ENCODE results near the gene TINAG. TPM values are rescaled to one million over a fixed set of nuclear protein-coding genes. Genes with fewer than 3 reads are reported as not detected.
"Not testable (repeated sequence)": the region's sequence is repeated elsewhere in the genome, so short reads cannot be mapped to it uniquely, and the experiment has no call there.

TINAG gene
- polyA plus RNA-seq, 4 donors: 27.2 to 38.7 (median 31.5) TPM

DNA sequence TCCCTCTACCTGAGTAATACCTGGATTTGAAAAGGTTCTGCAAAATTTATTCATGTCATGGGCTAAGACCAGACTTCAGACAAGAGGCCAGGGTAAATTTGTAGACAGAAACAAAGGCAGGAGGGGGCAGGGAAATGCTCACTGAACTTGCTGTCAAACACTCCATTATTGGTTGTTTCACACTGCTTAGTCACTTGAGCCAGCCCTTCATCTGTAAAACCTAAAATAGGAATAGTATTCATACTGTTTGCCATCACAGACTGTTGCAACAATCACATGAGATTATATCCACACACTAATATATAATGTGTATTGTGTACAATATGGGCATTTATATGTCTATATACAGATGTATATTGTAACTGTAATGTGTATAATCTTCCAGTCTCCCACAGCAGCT, 6.5 kb upstream of the TINAG start:
- DNase-seq (ENCODE audit: low read depth in 4 of 4, low spot score in 3 of 4): no peak

DNA sequence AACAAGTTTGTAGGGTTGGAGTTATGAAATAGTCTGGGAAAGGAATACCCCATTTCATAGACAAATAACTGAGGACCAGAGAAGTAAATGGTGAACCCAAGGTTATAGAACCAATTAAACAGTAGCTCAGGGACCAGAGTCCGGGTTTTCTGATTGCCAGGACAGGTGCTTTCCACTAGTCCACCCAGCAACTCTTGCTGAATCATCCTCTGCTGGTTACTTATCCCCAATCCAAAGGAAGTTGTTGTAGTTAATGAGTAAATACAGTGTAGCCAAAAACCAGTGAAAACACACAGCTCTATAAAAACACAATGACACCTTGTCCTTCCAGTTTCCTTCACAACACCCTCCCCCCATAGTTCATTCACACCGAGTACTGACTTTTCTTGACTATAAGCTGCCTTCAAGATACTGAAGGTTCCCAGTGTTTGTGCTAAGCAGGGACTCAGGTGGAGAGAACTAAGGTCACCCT, 766 bp upstream of the TINAG start:
- peak in 1 of 4 donors; percentile 26 for DNase-seq (ENCODE audit: low read depth in 4 of 4, low spot score in 3 of 4)

DNA sequence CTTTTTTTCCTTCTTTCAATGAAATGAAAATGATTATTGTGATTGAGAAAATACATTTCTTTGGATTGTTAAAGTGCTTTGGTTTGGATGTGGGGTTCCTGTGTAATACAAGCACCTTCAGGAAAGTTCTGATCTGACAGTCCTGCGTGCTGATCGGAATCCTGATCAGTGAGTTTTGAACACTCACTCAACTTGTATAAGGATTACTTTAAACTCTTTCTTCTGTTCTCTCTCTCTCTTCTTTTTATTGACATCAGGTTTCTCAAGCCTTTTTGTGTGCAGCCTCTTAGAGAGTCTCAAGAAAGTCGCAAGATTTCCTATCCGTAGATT, 710 bp downstream of the TINAG start:
- no peak for DNase-seq (ENCODE audit: low read depth in 4 of 4, low spot score in 3 of 4)

DNA sequence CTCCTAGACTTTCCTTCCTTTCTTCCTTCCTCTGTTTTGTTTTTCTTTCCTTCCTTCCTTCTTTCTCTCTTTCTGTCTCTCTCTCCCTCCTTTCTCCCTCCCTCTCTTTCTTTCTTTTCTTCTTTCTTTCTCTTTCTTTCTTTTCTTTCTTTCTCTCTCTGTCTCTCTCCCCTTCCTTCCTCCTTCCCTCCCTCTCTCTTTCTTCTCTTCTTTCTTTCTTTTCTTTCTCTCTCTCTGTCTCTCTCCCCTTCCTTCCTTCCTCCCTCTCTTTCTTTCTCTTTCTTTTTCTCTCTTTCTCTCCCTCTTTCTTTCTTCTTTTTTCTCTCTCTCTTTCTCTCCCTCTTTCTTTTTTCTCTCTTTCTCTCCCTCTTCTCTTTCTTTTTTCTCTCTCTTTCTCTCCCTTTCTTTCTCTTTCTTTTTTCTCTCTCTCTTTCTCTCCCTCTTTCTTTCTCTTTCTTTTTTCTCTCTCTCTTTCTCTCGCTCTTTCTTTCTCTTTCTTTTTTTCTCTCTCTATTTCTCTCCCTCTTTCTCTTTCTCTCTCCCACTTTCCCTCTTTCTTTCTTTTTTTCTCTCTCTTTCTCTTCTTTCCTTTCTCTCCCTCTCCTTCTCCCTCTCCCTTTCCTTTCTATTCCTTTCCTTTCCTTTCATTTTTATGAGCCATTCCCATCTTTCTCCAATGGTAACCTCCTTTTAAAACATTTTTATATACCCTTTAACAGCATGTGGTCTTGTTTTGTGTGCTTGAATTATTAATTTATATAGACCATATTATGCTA, 2.3 kb downstream of the TINAG start:
- DNase-seq (ENCODE audit: low read depth in 4 of 4, low spot score in 3 of 4): no peak

DNA sequence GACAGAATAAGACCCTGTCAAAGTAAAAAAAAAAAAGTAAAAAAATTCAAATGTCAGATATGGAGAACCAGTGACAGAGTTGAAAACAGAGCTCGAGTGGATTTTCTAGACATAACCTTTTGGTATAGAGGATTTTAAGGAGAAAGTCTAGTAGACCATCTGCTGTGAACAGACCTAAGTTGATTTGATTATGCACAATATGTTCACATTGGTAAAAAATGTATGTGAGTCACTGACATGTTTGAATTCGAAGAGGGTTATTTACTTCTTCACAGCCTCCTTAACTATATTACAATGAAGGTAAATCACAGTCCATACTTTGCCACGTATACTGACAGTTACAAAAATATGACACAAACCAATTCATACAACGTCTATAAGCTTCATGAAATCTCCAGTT, 7.4 kb downstream of the TINAG start:
- no peak for DNase-seq (ENCODE audit: low read depth in 4 of 4, low spot score in 3 of 4)

DNA sequence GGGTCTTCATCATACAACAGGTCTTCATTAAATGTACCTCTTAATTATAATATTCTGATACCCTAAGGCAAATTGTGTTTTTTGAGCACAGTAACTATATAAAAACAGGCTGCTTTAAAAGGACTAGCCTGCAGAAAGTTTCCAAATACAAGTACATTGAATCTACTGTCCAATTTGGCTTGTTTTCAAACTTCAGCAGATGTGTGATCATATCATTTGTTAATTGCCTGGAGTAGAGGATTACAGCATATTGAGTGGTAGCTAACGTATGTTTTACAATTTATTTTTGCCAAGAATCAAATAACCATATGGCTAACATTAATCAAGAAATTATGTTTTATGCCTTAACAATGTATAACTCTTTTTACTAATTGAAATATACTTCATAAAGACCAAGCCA, 12.6 kb downstream of the TINAG start:
- DNase-seq (ENCODE audit: low read depth in 4 of 4, low spot score in 3 of 4): no peak

DNA sequence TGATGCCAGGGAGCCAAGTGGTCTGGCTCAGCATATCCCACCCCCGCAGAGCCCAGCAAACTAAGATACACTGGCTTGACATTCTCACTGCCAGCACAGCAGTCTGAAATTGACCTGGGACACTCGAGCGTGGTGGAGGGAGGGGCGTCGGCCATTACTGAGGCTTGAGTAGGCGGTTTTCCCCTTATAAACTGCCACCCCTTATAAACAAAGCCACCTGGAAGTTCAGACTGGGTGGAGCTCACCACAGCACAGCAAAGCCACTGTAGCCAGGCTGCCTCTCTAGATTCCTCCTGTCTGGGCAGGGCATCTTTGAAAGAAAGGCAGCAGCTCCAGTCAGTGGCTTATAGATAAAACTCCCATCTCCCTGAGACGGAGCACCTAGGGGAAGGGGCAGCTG, 19.4 kb downstream of the TINAG start:
- DNase-seq (ENCODE audit: low read depth in 4 of 4, low spot score in 3 of 4): no peak

DNA sequence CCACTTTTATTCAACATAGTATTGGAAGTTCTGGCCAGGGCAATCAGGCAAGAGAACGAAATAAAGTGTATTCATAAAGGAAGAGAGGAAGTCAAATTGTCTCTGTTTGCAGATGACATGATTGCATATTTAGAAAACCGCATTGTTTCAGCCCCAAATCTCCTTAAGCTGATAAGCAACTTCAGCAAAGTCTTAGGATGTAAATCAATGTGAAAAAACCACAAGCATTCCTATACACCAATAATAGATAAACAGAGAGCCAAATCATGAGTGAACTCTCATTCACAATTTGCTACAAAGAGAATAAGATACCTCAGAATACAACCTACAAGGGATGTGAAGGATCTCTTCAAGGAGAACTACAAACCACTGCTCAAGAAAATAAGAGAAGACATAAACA, 23.3 kb downstream of the TINAG start:
- DNase-seq (ENCODE audit: low read depth in 4 of 4, low spot score in 3 of 4): not testable (repeated sequence)

DNA sequence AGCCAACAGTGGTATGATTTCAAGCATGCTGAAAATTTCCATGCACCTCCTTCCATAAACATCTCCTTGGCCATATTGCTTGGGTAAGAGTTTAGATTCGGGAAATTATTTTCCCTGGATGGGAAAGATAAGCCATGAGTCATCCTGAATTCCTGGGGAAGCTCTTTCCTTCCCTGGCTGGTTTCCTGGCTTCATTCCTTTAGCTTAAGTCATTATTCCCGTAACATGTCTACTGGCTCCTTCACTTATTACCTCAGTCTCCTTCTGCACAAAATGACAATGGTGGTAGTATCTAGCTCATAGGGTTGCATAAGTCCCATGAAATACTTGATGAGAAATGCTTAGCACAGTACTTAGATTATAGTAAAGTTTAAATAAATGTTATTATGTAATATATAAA, 27.6 kb downstream of the TINAG start:
- no peak for DNase-seq (ENCODE audit: low read depth in 4 of 4, low spot score in 3 of 4)

DNA sequence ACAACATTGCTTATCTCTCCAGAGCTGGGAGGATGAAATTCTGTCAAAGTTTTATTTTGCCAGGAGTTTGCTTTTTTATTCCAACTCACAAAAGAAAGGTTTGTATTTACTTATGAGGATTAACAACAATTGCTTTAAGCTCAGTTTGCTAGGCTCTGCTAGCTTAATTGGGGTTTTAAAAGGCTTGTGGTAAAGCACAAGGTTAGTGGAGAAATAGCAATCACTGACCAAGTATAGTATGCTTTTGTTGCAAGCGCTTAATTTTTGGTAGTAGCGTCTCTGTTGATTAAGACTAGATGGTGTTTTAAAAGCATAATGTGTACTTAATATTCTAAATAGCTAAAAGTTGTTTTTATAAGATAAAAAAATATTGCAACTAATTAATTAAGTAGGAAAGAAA, 45.7 kb downstream of the TINAG start:
- no peak for DNase-seq (ENCODE audit: low read depth in 4 of 4, low spot score in 3 of 4)

DNA sequence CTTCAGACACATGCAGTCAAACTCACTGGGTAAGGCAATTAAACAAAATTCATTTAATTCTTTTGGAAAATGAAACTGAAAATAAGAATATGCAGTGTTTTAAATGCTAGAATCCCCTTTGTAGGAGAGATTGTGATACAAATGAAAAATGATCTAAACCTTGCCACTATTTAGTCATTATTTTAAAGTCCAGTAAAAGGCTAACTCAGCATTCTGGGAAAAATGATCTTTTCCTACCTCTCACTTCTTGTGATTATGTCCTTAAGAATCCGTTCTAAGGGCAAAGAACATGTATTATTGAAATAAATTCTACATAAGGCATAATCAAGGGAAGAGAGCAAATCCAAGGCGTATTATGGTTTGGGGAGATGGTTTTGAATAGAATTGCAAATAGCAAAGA, 46.4 kb downstream of the TINAG start:
- no peak for DNase-seq (ENCODE audit: low read depth in 4 of 4, low spot score in 3 of 4)

DNA sequence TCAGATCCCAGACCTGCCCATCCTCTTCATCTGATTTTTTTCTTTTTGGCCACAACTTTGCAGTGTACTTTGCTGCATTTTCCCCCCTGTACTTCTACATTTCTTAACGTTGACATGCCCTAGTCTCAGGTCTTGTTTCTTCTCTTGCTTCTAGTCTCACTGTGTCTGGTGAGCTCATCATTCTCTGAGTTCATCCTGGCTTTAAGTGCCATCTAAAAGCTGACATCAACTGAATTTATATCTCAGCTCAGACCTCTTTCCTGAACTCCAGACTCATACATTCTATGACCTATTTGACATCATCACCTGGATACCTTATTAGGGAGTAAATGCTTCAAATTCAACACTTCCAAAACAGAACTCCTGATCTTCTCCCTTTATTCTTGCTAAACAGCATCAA, 48.9 kb downstream of the TINAG start:
- no peak for DNase-seq (ENCODE audit: low read depth in 4 of 4, low spot score in 3 of 4)

DNA sequence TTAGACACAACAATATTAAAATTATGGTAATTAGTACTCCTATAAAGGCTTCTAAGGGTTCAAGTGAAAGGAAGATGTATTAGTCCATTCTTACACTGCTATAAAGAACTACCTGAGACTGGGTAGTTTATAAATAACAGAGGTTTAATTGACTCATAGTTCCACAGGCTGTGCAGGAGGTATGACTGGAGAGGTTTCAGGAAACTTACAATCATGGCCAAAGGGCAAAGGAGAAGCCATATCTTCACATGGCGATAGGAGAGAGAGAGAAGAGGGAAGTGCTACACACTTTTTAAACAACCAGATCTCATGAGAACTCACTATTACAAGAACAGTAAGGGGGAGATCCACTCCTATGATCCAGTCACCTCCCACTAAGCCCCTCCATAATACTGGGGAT, 52.9 kb downstream of the TINAG start:
- DNase-seq (ENCODE audit: low read depth in 4 of 4, low spot score in 3 of 4): no peak

DNA sequence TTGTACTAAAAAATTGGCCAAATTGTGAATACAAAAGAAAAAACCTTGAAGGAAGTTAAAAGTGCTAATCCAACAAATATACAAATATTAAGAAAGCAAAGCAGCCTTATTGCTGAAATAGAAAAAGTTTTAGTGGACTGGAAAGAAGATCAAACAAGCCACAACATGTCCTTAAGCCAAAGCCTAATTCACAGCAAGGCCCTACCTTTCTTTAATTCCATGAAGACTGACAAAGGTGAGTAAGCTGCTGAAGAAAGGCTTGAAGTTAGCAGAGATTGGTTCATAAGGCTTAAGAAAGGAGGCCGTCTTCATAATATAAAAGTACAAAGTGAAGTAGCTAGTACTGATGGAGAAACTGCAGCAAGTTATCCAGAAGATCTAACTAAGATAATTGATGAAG, 53.5 kb downstream of the TINAG start:
- DNase-seq (ENCODE audit: low read depth in 4 of 4, low spot score in 3 of 4): no peak

DNA sequence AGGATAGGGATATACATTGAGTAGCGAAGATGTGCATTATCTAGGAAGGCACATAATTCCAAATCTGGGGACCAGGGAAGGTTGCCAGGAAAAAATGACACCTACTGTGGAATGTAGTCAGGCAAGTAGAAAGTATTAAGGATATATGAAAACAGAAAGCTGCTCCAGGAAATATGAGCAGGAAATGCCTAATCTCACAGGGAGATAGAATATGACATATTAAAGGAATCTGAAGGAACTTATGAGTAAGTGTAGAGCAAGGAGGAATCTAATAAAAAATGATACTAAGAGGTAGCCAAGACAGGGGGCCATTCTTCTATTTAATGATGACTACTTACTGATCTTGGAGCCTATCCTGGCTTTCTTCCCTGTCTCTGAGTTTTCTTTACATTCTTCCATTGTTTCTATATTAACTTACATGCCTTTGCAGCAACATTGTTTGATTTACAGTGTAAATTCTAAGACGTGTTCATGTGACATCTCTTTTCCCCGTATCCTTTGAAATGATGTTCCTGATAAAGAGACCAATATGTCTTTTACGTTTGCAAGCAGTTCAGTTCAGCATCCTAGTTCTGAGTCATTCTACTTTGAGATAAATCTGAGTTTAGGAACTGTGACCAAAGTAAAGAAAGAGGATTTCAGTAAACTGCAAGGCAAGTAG, 58.6 kb downstream of the TINAG start:
- no peak for DNase-seq (ENCODE audit: low read depth in 4 of 4, low spot score in 3 of 4)

DNA sequence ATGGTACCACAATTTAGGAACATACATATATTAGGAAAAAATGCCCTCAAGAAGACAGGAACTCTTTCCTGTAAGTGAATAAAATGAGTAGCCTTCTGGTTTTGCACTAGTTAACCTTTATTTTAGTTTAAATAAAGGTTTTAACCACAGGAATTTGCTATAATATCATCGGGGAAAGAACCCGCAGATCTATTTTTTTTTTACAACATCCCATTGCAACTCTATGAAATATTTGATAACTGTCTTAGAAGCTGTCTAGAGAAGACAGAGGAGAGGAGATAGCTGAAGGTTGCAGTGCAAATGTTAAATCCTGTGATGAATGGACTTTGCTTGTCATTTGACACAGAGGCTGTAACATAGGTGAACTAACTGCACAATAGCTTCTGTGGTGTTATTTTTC, 69.5 kb downstream of the TINAG start:
- DNase-seq (ENCODE audit: low read depth in 4 of 4, low spot score in 3 of 4): no peak

DNA sequence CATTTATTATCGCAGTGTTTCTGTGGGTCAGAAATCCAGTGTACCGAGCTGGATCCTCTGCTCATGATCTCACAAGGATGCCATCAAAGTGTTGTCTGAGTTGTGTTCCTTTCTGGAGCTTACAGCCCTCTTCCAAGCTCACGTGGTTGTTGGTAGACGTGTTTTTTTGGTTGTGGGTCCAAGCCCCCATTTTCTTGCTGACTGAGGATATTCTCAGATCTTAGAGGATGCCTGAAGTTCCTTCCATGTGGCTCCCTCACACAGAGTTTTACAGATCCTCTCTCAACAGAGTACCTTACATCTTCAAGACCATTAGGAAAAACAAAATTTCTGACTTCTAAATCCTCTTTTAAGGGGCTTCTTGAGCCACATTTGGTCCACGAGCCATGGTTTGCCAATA, 78.1 kb downstream of the TINAG start:
- DNase-seq (ENCODE audit: low read depth in 4 of 4, low spot score in 3 of 4): no peak

DNA sequence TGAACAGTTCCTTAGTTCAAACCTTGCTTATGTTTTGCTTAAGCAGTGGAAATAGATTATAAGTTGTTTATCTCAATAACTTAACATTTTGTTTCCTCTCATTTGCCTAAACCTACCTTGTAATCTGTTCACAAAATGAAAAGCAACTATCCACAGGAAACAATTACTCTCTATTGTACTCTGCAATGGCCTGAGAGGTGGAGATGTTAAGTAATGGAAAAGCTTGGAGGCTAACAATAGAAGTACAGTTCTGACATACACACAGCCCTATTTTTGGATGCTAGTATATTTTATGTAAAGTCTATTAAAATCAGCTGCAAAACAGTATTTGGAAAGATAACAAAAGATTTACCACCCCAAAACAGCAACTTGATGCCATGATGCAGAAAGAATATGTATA, 82.1 kb downstream of the TINAG start:
- DNase-seq (ENCODE audit: low read depth in 4 of 4, low spot score in 3 of 4): no peak

DNA sequence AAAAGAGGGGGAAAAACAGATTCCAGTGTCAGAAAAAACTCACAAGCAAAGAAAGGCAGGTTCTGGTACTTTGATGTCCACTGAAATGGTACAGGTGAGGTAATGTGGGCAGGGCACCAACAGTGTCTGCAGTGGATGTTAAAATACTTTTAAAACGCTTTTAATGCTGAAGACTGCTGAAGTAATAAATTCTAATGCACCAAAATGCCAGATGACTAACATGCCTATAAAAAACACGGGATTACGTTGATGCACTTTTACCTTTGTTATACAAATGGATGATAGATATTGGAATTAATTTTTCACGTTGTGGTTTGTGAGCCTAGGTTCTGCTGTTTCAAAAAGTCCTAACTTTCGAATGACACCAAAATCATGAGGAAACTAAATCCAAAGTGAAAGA, 83.3 kb downstream of the TINAG start:
- no peak for DNase-seq (ENCODE audit: low read depth in 4 of 4, low spot score in 3 of 4)

DNA sequence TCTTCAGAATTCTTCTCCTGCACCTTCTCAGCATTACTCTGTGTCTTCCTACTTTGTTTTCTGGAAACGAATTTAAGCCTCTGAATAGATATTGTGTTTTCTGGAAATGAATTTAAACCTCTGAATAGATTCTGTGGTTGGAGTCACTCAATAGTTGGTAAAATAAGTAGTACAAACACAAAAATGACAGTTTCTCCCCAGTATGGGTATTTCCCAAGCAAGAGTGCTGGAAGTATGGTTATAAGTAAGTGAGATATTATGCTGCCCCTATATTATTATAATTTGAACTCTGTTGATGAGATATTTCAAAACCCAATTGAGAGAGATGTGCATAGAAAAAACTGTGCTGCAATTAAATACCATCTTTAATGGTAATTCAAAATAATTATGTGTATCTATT, 94.9 kb downstream of the TINAG start:
- no peak for DNase-seq (ENCODE audit: low read depth in 4 of 4, low spot score in 3 of 4)

DNA sequence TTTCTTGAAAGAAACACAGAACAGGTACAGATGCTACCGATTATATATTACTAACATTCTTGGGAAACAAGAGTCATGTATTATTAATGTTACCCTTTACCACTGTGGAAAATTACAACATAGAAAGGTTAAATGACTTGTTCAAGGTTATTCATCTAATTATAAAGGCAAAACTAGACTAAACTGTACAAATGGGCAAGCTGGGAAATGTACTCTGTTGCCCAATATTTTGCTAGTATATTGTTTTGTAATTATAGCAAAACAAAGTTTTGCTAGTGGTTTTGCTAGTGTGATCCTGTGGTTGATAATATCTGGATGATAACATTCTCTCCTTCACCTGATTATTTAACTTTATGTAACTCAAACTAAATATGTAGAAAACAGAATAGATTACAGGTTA, 96.5 kb downstream of the TINAG start:
- no peak for DNase-seq (ENCODE audit: low read depth in 4 of 4, low spot score in 3 of 4)

DNA sequence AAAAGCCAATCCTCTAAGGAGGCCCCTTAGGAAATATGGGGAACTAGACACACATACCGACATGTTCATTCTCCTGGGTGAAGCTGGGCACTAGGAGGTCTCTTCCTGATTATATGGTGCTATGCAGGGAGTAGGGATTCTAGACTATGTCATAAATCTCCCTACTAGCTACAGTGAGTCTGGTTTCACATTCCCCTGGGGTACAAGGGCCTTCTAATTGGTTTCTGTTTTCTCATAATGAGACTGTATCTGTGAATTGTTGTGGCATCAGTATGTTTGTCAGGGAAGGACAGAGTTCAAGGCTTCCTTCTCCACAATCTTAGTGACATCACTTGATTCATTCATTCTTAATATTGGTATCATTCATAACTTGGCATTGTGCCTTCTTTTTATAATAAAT, 103.5 kb downstream of the TINAG start:
- DNase-seq (ENCODE audit: low read depth in 4 of 4, low spot score in 3 of 4): no peak

DNA sequence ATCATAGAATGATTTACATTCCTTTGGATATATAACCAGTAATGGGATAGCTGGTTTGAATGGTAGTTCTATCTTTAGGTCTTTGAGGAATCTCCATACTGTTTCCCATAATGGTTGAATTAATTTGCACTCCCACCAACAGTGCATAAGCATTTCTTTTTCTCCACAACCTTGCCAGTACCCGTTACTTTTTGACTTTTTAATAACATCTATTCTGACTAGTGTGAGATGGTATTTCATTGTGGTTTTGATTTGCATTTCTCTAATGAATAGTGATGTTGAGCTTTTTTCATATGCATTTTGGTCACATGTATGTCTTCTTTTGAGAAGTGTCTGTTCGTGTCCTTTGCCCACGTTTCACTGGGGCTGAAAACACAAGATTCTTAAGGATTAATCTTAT, 107.3 kb downstream of the TINAG start:
- no peak for DNase-seq (ENCODE audit: low read depth in 4 of 4, low spot score in 3 of 4)

All from right renal pelvis (tissue), 4 donors.